GM21576 (cell line): ENCODE measurements around the gene SDHAF3.
A peak's percentile ranks its signal among the peaks of the same experiment; 100 is the strongest.
"Not testable (repeated sequence)": the region's sequence is repeated elsewhere in the genome, so short reads cannot be mapped to it uniquely, and the experiment has no call there.

ENCODE experiments used
- ATAC-seq: cut with Tn5 transposase; IDR thresholded peaks from one replicate; pipeline ENCODE4 v1.9.1; 2021; ENCODE audit warnings: mild to moderate bottlenecking, moderate library complexity; ENCODE audit not compliant: unreplicated experiment

The SDHAF3 gene

DNA sequence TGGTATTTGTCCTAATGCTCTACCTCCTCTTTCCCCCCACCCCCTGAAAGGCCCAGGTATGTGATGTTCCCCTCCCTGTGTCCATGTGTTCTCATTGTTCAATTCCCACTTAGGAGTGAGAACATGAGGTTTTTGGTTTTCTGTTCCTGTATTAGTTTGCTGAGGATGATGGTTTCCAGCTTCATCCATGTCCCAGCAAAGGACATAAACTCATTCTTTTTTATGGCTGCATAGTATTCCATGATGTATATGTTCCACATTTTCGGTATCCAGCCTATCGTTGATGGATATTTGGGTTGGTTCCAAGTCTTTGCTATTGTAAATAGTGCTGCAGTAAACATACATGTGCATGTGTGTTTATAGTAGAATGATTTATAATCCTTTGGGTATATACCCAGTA lies 5.6 kb downstream of the SDHAF3 start:
- ATAC-seq, result not testable (repeated sequence)

DNA sequence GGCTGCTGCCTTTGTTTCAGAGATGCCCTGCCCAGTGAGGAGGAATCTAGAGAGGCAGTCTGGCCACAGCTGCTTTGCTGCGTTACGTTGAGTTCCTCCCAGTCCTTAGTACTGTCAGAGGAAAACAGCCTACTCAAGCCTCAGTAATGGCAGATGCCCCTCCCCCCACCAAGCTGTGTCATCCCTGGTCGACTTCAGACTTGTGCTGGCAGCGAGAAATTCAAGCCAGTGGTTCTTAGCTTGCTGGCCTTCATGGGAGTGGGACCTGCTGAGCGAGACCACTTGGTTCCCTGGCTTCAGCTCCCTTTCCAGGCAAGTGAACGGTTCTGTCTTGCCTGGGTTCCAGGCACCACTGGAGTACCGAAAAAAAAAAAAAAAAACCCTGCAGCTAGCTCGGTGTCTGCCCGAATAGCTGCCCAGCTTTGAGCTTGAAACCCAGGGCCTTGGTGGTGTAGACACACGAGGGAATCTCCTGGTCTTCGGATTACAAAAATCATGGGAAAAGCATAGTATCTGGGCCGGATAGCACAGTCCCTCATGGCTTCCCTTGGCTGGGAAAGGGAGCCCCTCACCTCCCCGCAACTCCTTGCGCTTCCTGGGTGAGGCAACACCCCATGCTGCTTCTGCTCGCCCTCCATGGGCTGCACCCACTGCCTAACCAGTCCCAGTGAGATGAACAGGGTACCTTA lies 9.1 kb downstream of the SDHAF3 start:
- ATAC-seq, result no peak

DNA sequence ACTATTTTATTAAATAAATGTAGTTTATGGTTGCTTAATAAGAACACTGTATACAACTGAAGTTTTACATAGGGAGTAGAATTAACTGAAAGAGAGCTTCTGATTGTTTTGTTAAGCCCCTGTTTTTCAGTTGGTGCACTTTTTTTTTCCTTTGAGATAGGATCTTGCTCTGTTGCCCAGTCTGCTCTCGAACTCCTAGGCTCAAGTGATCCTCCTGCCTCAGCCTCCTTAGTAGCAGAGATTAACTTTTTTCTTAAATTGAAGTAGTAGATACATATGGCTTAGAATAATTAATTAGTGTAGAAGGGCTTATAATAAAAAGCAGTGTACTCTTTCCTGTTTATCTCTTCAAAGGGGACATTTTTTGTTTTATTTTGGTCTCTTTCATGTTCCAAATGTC lies 11.2 kb downstream of the SDHAF3 start:
- ATAC-seq, result no peak

DNA sequence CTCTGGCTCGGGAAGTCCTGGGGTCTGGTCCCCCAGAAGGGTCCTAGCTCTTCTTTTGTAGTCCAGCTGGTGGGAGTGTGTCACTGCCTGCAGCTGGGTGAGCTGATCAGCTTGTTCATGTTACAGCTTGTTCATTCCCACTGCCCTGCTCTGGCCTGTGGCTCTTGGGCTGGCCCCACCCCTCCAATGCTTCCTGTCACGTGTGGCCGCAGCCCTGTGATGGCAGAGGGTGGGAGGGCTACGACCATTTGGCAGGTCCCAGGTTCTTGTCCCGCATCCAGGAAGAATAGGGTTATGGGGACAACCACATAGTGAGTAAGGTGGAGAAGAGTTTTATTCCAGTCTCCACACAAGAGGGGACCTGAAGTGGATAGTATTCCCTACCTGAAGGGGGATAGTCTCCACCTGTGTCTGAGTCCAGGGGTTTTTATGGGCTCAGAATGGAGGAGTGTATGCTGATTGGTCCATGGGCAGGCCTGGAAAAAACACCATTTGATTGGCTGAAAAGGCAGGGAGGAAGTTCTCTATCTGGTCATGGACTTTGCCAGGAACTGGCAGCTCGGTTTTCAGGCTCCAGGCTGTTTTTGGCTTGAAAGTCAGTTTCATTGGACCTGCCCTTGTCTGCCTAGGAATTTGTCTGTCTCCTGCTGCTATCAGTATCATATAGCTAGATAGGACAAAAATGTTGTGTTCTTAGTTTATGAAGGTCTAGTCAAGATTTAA lies 13.1 kb downstream of the SDHAF3 start:
- ATAC-seq, result no peak

DNA sequence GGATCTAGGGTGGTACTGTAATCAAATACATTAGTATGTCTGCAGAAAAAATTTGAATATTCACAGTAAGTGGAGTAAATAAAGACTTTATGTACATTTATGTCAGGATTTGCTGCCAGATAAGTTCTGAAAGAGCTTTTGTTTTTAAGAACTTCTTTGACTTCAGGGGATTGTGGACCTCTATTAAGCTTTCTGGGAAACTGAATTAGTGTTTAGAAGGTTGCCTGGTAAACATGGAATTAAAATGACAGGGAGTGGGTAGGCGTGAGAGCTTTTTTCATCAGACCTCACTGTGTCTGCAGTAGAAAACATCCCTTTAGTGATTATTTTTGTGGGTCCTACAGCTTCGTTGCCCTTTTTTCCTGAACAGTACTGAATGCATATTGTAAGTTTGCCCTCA lies 15.7 kb downstream of the SDHAF3 start:
- no peak for ATAC-seq

DNA sequence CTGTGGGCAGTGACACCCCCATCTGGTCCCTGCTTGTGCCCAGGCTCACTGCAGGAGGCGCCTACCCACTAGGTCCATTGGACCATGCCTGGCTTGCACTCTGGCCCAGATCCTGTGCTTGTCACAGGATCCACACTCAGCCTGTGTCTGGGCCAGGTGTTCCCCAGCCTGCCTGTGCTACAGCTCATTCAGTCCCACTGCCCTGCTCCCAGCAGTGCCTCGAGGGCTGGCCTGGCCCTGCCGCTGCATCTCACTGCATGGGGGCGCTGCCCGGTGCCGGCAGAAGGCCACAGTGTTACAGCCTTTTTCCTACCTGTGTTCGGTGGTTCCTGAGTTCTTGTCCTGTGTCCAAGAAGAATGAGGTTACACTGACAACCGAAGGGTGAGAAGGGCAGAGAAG lies 21.3 kb downstream of the SDHAF3 start:
- ATAC-seq, result no peak

DNA sequence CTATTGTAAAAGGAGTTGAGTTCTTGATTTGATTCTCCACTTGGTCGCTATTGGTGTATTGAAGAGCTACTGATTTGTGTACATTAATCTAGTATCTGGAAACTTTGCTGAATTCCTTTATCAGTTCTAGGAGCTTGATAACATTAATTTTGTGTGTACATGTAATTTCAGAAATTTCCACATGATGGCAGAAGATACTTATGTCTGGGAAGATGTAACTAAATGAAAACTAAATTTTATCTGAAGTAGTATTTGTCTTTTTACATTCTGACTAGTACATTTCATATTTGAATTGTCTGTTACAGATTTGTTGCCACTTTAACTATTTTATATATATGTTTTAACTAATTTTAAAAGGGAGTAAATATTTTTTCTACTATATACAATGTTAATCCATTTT lies 27.6 kb downstream of the SDHAF3 start:
- no peak for ATAC-seq

DNA sequence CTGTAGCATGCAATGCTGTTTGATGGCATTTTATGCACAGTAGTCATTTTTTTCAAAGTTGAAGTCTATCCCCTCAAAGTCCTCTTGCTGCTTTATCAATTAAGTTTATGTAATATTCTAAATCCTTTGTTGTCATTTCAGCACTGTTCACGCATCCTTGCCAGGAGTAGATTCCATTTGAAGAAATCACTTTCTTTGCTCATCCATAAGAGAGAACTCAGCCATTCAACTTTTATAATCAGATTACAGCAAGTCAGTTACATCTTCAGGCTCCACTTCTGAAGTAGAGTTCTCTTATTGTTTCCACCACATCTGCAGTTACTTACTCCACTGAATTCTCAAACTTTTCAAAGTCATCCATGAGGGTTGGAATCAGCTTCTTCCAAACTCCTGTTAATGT lies 32.3 kb downstream of the SDHAF3 start:
- ATAC-seq, result no peak

DNA sequence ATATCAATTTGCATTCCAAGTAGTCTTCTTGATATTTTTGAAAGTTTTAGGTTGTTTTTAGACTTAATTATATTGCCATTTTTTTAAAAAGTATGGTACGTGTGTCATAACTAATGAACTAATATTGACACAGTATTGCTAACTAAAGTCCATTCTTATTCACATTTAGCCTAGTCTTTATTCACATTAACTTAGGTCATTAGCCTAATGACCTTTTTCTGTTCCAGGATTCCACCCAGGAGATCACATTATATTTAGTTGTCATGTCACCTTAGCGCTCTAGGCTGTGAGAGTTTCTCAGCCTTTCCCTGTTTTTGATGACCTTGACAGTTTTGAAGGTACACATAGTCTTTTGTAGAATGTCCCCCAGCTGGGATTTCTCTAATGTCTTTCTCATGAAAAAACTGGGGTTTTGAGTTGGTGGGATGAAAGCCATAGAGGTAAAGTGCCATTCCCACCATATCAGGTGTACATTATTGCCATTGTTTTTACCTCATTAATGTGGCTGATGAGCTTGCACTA lies 38.5 kb downstream of the SDHAF3 start:
- ATAC-seq, result no peak

DNA sequence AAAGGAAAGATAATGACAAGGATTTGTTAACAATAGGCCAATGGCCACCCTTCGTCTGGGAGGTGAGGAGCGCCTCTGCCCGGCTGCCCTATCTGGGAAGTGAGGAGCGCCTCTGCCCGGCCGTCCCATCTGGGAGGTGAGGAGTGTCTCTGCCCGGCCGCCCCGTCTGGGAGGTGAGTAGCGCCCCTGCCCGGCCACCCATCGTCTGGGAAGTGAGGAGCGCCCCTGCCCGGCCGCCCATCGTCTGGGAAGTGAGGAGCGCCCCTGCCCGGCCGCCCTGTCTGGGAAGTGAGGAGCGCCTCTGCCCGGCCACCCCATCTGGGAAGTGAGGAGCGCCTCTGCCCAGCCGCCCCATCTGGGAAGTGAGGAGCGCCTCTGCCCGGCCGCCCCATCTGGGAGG lies 42.5 kb downstream of the SDHAF3 start:
- ATAC-seq, result not testable (repeated sequence)

DNA sequence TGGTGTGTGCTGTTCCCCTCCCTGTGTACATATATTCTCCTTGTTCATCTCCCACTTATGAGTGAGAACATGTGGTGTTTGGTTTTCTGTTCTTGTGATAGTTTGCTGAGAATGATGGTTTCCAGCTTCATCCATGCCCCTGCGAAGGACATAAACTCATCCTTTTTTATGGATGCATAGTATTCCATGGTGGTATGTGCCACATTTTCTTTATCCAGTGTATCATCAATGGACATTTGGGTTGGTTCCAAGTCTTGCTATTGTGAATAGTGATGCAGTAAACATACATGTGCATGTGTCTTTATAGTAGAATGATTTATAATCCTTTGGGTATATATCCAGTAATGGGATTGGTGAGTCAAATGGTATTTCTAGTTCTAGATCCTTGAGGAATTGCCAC lies 44.1 kb downstream of the SDHAF3 start:
- ATAC-seq, result not testable (repeated sequence)

DNA sequence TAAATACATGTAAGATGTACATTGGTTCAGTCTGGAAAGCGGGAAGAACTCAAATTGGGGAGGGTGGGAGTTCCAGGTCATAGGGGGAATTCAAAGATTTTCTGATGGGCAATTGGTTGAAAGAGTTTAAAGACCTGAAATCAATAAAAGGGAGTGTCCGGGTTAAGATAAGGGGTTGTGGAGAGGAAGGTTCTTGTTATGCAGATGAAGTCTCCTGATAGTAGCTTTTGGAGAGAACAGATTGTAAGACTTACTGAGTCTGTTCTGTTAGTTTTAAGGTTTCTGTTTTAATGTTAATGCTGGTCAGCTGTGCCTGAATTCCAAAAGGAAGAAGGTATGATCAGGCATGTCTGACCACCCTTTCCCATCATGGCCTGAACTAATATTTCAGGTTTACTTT lies 48.8 kb downstream of the SDHAF3 start:
- ATAC-seq, result no peak

DNA sequence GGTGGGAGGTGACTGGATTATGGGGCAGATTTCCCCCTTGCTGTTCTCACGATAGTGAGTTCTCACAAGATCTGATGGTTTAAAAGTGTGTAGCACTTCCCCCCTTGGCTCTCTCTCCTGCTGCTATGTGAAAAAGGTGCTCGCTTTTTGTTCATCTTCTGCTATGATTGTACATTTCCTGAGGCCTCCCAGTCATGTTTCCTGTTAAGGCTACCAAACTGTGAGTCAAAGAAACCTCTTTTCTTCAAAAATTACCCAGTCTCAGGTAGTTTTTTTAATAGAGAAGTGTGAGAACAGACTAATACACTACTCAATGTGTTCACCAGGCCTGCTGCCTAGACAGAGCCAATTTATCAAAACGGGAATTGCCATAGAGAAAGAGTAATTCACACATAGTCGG lies 49.7 kb downstream of the SDHAF3 start:
- ATAC-seq, result no peak

DNA sequence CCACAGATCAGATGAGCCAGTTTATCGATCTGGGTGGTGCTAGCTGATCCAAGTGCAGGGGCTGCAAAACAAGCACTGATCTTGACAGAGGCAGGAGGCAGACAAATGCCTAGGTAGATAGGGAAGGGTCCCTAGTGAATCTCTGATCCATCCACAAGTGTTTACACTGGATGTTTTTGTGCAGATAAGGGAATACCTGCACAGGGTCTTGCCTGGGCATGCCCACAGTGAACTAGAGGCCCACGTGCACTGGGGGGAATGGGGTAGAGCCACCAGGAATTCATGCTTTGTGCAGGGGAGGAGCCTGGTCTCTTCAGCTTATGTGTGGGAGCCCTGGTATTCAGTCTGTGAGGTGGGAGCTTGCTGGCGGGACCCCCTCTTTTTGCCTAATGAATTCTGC lies 50.3 kb downstream of the SDHAF3 start:
- ATAC-seq, result no peak

DNA sequence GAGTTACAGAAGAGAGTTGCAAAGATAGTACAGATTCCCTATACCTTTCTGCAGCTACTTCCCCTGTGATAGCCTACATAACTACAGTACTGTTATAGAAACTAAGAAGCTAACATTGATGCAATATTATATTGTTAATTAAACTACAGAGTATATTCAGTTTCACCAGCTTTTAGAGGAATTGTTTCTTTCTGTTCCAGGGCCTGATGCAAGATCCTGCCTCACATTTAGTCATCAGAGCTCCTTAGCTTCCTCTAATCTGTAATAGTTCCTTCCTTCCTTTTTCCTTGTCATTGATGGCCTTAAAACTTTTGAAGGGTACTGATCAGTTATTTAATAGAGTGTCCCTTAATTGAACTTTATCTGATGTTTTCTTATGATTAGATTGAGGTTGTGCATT lies 56.8 kb downstream of the SDHAF3 start:
- ATAC-seq, result no peak

DNA sequence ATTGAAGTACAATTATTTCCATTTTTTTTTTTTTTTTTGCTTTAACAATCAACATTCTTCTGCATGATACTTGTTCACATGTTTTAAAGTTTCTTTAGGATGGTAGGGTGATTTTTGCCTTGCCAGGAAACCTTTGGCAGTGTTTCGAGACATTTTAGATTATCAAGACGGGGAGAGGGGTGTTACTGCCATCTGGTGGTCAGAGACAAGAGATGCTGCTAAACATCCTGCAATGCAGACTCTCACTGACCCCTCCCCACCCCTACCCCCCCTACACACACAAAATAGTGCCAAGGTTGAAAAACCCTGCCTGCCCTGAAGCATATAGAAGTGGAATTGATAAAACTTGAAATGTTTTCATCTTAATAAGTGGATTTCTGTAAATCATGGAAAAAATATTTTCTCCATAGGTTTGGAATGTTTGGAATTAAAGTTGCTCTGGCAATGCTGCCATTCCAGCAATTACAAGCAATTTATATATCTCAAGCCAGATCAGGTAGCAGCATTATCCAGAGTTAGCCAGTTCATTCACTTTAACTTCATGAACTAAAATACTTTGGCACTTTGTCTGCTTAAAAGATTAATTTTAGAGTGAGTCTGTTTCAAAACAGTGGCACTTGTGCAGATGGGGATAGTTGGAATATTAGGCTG lies 62.1 kb downstream of the SDHAF3 start:
- peak; percentile 83 for ATAC-seq

DNA sequence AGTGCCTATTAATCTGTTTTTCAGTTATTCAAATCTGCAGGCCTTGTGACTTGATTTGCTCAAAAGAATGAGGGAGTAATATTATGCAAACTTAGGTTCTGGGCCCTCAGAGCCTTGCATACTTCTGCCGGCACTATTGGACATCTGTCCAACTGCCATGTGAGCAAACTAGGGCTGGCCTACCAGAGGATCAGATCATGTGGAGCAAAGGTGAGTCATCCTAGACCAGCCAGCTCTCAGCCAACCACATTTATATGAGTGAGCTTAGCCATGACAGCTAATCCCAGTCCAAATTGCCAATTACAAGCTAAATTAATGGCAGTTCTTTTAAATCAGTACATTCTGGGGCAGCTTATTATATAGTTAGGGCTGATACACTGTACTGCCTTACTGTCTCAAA lies 69.6 kb downstream of the SDHAF3 start:
- ATAC-seq, result no peak

DNA sequence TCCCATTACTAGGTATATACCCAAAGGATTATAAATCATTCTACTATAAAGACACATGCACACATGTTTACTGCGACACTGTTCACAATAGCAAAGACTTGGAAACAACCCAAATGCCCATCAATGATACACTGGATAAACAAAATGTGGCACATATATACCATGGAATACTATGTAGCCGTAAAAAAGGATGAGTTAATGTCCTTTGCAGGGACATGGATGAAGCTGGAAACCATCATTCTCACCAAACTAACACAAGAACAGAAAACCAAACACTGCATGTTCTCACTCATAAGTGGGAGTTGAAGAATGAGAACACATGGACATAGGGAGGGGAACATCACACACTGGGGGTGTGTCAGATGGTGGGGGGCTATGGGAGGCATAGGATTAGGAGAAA lies 78.7 kb downstream of the SDHAF3 start:
- not testable (repeated sequence) for ATAC-seq

DNA sequence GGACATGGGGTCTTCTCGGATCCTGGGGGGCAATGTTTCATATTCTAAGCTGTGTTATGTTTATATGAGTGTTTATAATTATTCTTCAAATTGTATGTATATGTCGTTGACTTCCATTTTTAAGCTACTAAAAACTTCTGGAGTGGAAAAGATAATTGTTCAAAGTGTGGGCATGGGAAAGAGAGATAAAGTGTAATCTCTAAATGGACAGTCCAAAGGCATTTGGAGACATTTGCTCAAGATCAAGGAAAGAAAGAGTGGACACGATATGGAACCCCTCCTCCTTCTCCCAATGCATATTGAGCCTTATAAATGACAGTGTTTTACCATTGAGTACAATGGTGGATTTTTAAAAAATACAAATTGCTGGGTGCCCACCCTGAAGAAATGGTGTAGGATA lies 81.1 kb downstream of the SDHAF3 start:
- ATAC-seq, result no peak

DNA sequence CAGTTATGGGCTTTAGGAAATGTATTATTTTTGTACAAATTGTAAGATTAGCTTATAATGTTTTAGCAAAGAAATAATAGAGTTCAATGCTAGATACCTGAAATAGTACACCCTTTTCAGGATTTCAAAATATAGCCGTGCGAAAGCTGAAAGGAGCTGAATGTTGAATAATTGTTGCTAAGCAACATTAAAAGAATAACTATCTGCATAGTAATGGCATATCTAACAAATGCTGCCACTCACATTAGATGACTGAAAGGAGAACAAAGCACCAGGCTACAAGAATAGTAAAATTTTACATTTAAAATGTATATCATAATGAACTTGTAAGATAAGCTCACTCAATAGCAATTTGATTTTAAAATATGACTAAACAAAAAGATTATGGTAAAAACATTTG lies 82.5 kb downstream of the SDHAF3 start:
- no peak for ATAC-seq

DNA sequence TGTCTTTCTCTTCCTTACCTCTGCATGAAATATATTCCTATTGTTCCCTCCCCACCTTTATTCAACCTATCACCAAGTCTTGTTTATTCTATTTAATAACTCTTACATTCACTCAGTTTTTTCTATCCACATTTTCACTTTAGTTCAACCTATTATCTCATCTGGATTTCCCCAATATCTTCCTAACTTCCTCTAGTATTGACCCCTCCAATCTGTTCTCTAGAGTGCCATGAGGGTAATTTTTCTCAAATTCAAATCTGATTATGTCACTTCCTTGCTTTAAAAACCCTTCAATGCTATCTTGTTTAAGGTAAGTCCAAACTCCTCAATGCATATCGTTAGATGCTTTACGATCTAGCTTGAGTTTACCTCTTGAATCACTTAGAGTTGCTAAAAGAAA lies 86.5 kb downstream of the SDHAF3 start:
- ATAC-seq, result no peak

DNA sequence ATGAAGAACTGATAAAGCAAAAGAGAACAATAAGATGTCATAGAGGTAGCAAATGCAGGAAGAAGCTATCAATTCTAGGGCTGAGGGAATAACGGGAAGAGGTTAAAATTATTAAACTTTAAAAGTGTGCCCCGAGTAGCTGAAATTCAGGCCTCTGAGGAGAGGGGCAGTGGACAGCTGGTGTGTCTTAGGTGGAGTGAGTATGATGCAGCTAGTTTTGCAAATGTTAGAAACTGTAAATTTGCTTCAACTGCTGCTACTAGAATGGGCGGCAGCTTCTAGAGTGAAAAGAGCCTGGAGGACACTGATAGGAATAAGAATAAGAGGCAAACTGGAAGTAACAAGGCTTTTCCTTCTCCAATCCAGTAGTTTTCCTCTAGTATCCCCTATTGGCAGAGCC lies 87.3 kb downstream of the SDHAF3 start:
- ATAC-seq, result no peak
